DMS 273 (cell line): ENCODE data around the gene IL11RA.

Experiments used
- DNase-seq: peaks from one replicate; lab custom pipeline; 2025; ENCODE audit not compliant: unreplicated experiment; lab: John Stamatoyannopoulos, UW

The IL11RA gene

DNA sequence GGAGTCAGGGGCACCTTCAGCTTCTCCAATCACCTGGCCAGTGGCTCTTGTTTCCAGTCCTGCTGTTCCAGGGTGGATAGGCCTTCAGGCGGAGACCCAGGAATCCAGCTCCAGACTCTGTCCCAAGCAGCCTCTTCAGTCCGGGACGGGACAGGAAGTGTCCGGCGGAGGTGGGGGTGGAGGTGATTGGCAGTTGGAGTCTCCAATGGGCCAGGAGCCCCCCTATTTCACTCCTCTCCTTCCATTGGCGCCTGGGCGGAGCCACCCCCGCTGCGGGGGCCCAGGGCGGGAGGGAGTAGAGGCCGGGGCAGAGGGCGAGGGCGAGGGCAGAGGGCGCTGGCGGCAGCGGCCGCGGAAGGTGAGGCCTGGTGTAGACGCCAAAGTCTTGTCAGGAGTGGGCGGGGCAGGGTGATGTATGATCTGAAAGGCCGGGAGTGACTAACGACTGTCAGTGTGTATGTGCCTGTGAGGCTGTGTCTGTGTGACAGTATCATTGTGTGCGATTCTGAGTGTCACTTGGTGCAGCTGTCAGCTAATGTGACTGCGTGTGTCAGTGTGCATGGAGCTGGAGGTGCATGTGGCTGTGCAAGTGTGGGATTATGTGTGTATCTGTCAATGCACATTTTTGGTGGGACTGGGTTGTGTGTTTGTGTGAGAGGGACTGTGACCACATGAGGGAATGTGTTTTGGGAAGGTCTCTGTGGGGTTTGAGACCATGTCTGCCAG, at the start of gene IL11RA:
Gene IL11RA (plus strand): TSS at position 310 of the 726 bp plus-strand sequence. CDS start 3,033 bp downstream, outside the sequence.
- peak; percentile 82 for DNase-seq

DNA sequence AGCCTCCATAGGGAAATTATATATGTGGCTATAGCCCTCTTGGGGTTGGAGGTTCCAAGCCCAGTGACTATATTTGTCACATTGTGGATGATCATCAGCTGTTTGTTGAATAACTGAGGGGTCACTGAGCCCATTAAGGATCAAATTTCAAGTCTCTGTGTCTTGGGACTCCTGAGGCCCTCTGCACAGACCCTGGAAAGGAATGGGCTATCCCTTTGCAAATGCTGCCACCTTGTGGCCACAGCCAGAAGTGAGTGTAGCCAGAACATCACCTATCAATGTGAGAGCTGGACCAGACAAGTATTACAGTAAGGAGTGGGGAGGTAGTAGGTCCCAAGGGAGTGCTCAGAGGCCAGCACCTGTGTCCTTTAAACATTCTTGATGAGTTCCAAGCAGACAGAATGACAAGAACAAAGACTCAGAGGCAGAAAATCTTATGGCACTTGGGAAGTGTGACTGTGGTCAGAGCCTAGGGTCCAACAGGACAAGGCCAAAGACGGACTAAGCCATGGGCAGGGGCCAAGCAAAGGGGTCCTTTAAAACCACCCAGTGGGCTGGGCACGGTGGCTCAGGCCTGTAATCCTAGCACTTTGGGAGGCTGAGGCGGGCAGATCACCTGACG, 48.3 kb upstream of the IL11RA start:
- peak; percentile 89 for DNase-seq

DNA sequence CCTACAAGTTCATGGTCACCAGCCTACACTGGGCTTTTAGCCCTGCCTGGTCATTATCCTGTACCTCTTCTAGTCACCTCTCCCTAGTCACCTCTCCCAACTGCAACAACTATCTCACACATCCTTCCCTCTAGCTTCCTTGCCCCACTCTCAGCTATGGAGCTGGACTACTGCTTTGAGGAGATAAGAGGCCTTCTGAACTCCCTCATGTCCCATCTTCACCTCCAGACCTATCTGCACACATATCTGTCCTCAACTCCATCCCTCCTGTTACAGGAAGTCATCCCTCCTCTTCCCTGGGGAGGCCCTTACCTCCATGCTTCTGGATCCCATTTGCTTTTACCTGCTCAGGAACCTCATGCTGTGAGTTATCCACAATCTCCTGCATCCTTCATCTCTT, 45.8 kb upstream of the IL11RA start:
- no peak for DNase-seq

DNA sequence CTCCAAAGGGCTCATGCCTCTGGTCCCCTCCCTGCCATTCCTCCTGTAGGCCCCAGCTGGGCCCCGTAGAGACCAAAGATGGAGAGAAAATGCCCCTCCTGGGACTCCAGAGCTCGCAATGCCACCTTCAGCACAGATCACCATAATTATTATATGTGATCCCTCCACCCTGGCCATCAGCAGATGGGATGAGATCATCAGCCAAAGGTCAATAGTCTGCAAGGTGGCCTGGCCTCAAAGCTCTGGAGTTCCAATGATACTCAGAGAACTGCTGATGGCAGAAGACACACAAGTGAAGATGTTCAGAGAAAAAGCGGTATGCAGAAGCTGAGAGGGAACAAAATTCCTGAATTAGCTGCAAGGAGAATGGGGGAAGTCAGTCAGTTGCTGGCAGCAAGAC, 45.1 kb upstream of the IL11RA start:
- DNase-seq: no peak

GRCh38 chr9:34607331-34607730, 44.7 kb upstream of the IL11RA start:
- no peak for DNase-seq

- peak; percentile 63 for DNase-seq
Measured at GRCh38 chr9:34610434-34611206, 41.4 kb upstream of the IL11RA start.

- DNase-seq: peak; percentile 39
Measured at GRCh38 chr9:34611251-34611810, 40.7 kb upstream of the IL11RA start.

- DNase-seq: peak; percentile 96
Measured at GRCh38 chr9:34611811-34612787, 39.9 kb upstream of the IL11RA start, which contains the start of gene RPP25L. RPP25L (minus strand) TSS chr9:34612097; CDS start chr9:34611296, 801 bp downstream.

GRCh38 chr9:34612788-34613390, 39.1 kb upstream of the IL11RA start:
- DNase-seq: peak; percentile 94

- no peak for DNase-seq
Measured at GRCh38 chr9:34615132-34615531, 36.9 kb upstream of the IL11RA start.

- DNase-seq: peak; percentile 97
Measured at GRCh38 chr9:34620061-34620994, 31.7 kb upstream of the IL11RA start, which contains the start of gene DCTN3. DCTN3 (minus strand) TSS chr9:34620495; CDS start chr9:34620464, 31 bp downstream.

DNA sequence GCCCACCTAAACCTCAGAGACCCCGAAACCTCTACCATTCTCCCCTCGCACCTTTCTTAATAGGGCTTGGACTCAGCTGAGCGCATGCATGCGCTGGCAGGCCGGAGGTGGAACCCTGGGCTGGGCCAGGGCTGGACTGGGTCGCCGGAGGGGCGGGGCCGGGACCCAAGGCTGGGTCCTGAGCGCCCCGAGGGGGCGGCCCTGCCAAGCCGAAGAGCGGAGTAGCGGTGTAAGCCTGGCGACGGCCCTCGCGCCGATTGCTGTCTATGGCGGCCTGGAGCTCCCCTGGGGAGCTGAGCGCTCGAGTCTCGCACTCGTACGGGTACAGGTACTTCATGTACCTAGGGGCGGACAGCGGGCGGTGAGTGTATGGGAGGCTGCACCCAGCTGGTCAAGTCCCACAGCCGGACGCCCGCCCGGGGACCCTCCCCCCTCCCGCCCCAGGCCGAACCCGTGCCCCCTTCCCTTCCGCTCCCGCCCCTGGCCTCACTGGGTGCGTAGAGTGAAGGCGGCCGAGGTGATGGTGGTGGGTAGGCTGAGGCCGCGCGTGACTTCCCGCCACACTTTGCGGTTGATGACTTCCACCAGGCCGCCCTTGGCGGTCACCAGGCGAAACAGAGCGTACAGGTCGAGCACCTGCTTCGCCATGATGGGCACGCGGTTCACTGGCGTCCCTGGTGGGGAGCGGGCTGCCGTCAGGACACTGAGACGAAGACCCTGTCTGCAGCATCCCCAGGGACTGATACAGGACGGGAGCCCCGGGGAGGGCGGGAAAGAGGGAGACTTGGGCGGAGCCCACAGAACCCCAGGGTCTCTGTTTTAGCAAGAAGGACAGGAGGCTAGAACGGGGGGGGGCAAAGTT, 28.4 kb upstream of the IL11RA start:
- no peak for DNase-seq

GRCh38 chr9:34624475-34625185, 27.4 kb upstream of the IL11RA start:
- DNase-seq: no peak

- DNase-seq: no peak
Measured at GRCh38 chr9:34625186-34625486, 26.8 kb upstream of the IL11RA start.

DNA sequence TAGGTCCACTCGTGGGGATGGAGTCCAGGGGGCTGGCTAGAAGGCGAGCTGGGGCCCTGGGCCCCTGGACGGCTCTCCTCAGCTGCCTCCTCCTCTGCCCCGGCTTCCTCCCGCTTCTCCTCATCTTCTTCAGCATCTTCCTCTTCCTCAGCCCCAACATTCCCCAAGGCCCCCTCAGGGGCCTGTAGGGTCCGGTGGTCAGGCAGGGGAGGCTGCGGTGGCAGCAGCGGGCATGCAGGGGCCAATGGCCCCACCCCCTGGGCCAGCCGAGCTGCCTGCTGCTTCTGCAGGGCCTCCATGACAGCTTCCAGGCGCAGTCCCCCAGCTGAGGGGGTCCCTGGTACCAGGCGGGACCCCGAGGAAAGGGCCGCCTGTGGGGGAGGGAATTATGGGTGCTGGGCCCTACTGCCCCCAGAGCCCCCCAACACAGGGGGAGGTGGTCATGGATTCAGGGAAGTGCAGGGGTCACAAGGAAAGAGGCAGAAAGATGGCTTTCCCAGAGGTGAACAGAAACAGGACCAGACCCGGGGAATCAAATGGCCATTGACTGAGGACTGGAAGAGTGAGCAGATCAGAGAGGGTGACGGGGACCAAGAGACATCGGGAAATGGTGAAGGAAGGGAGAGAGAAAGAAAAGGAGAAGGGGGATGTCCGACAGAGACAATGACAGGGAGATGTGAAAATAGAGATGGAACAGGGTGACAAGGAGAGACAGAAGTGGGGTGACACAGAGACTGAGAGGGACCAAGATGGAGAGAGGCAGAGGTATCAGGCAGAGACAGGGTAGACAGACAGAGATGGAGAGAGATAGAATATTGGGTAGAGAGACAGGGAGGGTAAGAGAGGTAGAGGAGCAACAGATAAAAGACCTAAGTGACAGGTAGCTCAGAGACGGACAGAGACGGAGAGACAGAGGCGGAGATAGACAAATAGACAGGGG, 24.0 kb upstream of the IL11RA start:
- no peak for DNase-seq
